ENCODE results near the gene PTPN20.

GRCh38 chr10:47040041-47040491, 128.8 kb downstream of the PTPN20 start:
- no peak for TF ChIP-seq POLR2A (IDR thresholded peaks at IDR 0.05)
- TF ChIP-seq, protein P1, sequence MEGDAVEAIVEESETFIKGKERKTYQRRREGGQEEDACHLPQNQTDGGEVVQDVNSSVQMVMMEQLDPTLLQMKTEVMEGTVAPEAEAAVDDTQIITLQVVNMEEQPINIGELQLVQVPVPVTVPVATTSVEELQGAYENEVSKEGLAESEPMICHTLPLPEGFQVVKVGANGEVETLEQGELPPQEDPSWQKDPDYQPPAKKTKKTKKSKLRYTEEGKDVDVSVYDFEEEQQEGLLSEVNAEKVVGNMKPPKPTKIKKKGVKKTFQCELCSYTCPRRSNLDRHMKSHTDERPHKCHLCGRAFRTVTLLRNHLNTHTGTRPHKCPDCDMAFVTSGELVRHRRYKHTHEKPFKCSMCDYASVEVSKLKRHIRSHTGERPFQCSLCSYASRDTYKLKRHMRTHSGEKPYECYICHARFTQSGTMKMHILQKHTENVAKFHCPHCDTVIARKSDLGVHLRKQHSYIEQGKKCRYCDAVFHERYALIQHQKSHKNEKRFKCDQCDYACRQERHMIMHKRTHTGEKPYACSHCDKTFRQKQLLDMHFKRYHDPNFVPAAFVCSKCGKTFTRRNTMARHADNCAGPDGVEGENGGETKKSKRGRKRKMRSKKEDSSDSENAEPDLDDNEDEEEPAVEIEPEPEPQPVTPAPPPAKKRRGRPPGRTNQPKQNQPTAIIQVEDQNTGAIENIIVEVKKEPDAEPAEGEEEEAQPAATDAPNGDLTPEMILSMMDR (IDR thresholded peaks at IDR 0.05) = no peak
